Astrocyte of the cerebellum (primary cell): ENCODE data around the gene KSR1.

Source experiments
- DNase-seq: peaks from one replicate; pipeline ENCODE4 v3.0.0-alpha.2; 2011; ENCODE audit warnings: low read depth
- H3K4me3 ChIP-seq: 2 replicates; pipeline ENCODE4 v1.5.1; 2011; ENCODE audit warnings: mild to moderate bottlenecking, low read depth, low read length, moderate library complexity
- in situ Hi-C: cut with HindIII; loops from 2 replicates; pipeline ENCODE4 v1.10.0; 2017; ENCODE audit warnings: low sequenced_read_pairs
- TF ChIP-seq, protein P1 (sequence below): IDR thresholded peaks from 2 replicates; pipeline ENCODE4 v1.5.1; 2012; ENCODE audit warnings: low read length, low read depth, moderate library complexity, mild to moderate bottlenecking; ENCODE audit errors: missing control alignments

Gene KSR1

DNA sequence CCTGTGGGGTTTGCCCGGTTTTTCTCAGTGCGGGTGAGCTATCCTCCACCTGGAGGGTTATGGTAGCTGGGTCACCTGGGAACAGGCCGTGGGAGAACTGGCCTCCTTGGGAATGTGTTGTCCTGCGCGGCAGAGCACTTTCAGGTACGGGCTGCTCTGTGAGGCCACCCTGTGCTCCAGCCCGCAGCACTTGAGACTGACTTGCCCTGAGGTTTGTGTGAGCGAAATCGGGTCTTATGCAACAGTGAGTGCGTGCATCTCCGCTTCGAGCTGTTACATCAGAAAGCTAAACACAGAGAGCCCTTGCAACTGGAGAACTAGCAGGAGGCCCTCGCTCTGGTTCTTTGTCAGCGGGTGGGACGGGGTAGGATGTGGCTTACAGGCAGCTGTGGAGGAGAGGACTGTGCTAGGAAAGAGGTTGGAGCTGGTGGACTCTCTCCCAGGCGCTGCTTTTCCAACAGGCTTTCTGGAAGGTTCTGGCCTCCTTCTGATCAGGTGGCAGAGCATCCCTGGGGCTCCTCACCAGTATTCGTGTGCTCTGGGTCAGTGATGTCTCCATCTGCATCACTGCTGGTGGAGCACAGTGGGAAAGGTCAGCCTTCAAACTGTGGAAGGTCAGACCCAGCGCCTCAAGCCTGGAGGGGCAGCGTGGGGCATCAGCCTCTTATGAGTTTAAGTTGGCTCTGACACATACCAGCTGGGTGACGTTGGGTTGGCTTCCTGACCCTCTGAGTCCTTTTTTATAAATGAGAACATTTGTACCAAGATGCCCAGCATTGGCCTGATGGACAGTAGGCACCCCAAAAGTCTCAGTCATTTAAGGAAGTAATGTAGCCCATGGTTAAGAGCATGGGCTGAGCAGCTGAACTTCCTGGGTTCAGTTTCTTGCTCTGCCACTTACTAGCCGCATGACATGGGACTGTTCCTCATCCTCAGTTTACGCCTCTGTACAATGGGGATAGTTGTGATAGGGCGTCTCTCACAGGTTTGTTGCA is 76.3 kb downstream of the KSR1 start:
- no peak for DNase-seq
- H3K4me3 ChIP-seq = no peak overlapping the region
- TF ChIP-seq, protein P1, sequence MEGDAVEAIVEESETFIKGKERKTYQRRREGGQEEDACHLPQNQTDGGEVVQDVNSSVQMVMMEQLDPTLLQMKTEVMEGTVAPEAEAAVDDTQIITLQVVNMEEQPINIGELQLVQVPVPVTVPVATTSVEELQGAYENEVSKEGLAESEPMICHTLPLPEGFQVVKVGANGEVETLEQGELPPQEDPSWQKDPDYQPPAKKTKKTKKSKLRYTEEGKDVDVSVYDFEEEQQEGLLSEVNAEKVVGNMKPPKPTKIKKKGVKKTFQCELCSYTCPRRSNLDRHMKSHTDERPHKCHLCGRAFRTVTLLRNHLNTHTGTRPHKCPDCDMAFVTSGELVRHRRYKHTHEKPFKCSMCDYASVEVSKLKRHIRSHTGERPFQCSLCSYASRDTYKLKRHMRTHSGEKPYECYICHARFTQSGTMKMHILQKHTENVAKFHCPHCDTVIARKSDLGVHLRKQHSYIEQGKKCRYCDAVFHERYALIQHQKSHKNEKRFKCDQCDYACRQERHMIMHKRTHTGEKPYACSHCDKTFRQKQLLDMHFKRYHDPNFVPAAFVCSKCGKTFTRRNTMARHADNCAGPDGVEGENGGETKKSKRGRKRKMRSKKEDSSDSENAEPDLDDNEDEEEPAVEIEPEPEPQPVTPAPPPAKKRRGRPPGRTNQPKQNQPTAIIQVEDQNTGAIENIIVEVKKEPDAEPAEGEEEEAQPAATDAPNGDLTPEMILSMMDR = no peak
- in situ Hi-C loops = no loop called here

DNA sequence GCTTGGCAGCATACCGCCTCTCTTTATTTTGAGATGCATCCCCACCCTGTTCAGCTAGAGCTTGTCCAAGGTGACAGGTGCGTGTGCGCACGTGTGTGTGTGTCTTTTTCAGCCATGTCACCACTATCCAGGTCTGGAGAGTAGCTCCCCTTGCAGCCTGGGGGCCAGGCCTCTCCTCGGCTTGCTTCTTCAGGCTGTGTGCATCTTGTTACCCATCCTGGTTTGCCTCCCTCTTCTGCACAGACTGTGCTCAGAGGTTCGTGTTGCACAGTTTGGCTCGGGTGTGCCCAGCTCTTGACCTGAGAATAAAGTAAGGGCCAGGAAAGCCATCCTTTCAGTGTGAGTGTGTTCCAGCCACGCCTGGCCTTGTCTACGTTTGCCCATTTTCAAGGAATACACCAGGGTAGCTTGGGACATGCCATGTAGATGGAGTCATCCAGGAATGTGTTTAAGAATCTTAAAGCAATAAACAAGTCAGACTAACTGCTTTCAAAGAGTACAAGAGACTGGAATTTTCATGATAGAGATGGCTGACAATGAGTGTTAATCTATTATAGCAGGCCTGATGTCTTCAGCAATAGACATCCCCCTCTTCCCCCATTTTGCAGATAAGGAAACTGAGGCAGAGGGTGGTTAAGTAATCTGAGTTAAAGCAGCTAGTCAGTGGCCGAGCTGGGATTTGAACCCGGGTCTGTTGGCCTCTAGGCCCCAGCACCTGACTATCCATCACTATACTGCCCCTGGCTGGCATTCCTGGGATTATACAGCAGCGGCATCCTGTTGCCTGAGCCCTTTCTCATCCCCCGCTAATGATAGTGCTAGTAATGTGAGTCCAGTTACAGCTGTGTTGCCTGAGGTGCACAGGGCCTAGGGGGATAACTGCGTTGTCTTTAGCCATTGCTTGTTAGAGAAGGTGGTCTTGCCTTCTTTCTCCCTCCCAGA is 77.9 kb downstream of the KSR1 start:
- in situ Hi-C loops = no loop called here
- H3K4me3 ChIP-seq = no peak overlapping the region
- TF ChIP-seq, protein P1 = no peak
- DNase-seq = no peak

DNA sequence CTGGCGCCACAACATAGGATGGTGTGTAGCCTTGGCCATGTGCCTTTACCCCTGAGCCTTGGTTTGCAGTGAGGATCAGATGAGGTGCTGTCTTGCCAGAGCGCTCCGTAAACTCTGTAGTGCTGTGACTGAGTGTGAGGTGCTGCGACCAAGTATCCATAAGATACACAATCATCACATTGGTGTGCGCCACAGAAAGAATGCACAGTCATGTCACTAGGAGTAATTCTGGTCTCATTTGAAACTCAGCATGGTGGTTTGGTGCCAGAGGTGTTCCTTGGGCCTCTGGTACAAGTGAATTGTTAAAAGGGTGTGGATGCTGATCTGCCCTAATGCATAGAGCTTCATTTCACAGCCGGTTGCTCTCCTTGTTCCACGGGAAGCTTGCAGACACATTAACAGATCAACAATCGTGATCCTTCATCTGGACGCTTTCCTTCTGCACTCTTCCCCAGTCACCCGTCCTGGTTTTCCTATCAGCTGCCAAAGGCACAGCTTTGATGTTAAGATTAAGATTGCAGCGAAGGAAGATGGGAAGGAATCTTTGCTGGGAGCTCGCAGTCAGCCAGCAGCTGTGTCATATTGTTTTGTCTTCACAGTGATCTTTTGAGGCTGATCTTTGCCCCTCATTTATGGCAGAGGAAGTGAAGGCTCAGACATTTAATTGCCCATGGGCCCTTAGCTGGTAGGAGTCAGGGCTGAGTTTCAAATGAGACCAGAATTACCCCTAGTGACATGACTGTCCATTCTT is 79.1 kb downstream of the KSR1 start:
- in situ Hi-C loops = no loop called here
- no peak overlapping the region for H3K4me3 ChIP-seq
- DNase-seq = no peak
- TF ChIP-seq, protein P1 = no peak

DNA sequence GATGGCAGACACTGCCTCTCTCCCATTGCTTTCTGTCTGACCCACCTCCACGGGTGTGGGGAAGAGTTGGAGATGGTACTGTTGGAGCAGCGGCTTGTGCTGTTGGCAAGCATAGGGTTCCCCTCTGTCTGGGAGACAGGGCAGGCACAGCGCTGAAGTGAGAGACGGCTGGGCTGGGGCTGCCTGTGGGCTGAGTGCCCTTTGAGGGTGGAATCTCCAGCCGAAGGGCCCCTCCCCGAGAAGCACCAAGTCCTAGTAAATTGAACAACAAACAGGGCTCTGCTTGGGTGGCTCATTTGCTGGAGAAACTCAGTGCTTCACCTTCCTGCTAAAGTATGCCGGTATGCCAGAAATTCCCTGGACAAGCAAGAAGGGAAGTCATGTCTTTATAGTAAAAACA is 79.7 kb downstream of the KSR1 start:
- H3K4me3 ChIP-seq = no peak overlapping the region
- no peak for DNase-seq
- in situ Hi-C loops = no loop called here
- TF ChIP-seq, protein P1 = no peak

DNA sequence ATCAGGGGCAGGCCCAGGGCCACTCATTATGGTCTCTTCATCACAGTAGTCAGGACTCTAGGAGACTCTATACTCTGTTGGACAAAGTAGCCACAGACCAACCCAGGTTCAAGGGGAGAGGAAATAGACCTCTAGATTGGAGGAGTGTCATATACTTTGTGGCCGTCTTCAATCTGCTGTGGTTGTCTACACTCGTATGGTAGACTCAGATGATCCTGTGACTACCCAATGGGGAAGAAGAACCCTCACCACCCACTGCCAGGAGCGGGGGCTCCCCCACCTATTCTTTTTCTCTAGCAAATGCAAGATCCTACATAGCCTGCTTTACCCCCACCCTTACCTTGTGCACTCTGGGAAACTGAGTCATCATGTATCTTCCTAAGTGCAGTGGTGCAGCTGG is 80.5 kb downstream of the KSR1 start:
- no peak for DNase-seq
- TF ChIP-seq, protein P1 = no peak
- no peak overlapping the region for H3K4me3 ChIP-seq
- in situ Hi-C loops = no loop called here
